Uterus (tissue), 4 donors: ENCODE measurements around the gene SSBP1. TPM values are rescaled to one million over a fixed set of nuclear protein-coding genes. Genes with fewer than 3 reads are reported as not detected.

Experiments
- DNase-seq, 2 donors: peaks; one replicate each; pipeline ENCODE4 v3.0.0-alpha.2; 2019 to 2020
- H3K27ac ChIP-seq, 2 donors: fragments of 200-600 bp; sonication (generic); 1 replicate in 1 of 2; 2 replicates in 1 of 2; pipeline ENCODE4 v1.5.1; 2016 to 2018
- H3K27me3 ChIP-seq, 2 donors: fragments of 200-600 bp; sonication (generic); one replicate each; pipeline ENCODE4 v1.5.1; 2018 to 2019; ENCODE audit warnings: control low read depth in 1 of 2
- H3K36me3 ChIP-seq, 2 donors: fragments of 200-600 bp; sonication (generic); one replicate each; pipeline ENCODE4 v1.5.1; 2019; ENCODE audit warnings: control low read depth in 1 of 2
- H3K4me1 ChIP-seq, 2 donors: fragments of 200-600 bp; sonication (generic); one replicate each; pipeline ENCODE4 v1.5.1; 2018 to 2019; ENCODE audit warnings: control low read depth in 1 of 2
- H3K4me3 ChIP-seq, 2 donors: fragments of 200-600 bp; sonication (generic); 1 replicate in 1 of 2; 2 replicates in 1 of 2; pipeline ENCODE4 v1.5.1; 2018 to 2019; ENCODE audit warnings: mild to moderate bottlenecking in 1 of 2
- H3K9me3 ChIP-seq, 2 donors: fragments of 200-600 bp; sonication (generic); one replicate each; pipeline ENCODE4 v1.5.1; 2019; ENCODE audit warnings: control low read depth in 1 of 2
- CTCF ChIP-seq, 4 experiments: fragments of 200-600 bp in 2 of 4; fragments of 450-650 bp in 2 of 4; sonication (generic) in 2 of 4; IDR thresholded peaks; one replicate each; pipeline ENCODE4 v1.5.1; 2016 to 2019; ENCODE audit warnings: antibody characterized with exemption in 4 of 4, mild to moderate bottlenecking in 2 of 4, moderate library complexity in 1 of 4
- POLR2A ChIP-seq, 2 donors: fragments of 450-650 bp; IDR thresholded peaks; one replicate each; pipeline ENCODE4 v1.6.1; 2016; ENCODE audit warnings: antibody characterized with exemption in 2 of 2, mild to moderate bottlenecking in 1 of 2, moderate library complexity in 1 of 2
- intact Hi-C: fragments of 100-400 bp; cut with DNase I; formaldehyde crosslinking; loops from one replicate; pipeline ENCODE4 v1.15.1; 2023; ENCODE audit warnings: low total_unique reads
- small RNA-seq: library from RNA; depleted of rRNA; stranded (forward); fragments of <200 nt; gene quantifications from one replicate; pipeline ENCODE3, GENCODE V24; 2016
- total RNA-seq, 4 donors: library from RNA; depleted of rRNA in 3 of 4; stranded (reverse); fragments of >200 nt in 3 of 4; gene quantifications; one replicate each; pipeline versions ENCODE4 v1.1.0 to v1.2.4, GENCODE V29; 2014 to 2023
- donor health status: DM: yes; HTN: yes; CAD: no.

SSBP1 gene
- total RNA-seq, 4 donors from 2014 or later = 56.9 to 110 (median 71.8) TPM

- no peaks in the 10 kb centered on the region for H3K27me3 ChIP-seq
- intact Hi-C loops = no loop called here
- no peak for TF ChIP-seq POLR2A (IDR thresholded peaks at IDR 0.05)
- no peak for TF ChIP-seq CTCF (IDR thresholded peaks at IDR 0.05)
Observed at GRCh38 chr7:141789917-141790316, 51.8 kb downstream of the SSBP1 start, which contains the start of gene TAS2R5. Gene TAS2R5, plus strand, starts transcription at chr7:141790217. Its CDS starts 145 bp downstream, at chr7:141790362.

GRCh38 chr7:141792526-141792925, 54.4 kb downstream of the SSBP1 start:
- Histone ChIP-seq H3K4me3 (no peak overlapping the region), H3K27ac (no peak overlapping the region), H3K27me3 (no peaks in the 10 kb centered on the region), H3K36me3 (no peaks in the 10 kb centered on the region), H3K9me3 (no peaks in the 10 kb centered on the region), H3K4me1 (no peaks in the 10 kb centered on the region)
- DNase-seq = no peak
- intact Hi-C loops = no loop called here
- no peak for TF ChIP-seq POLR2A (IDR thresholded peaks at IDR 0.05)
- TF ChIP-seq CTCF (IDR thresholded peaks at IDR 0.05) = no peak

More at GRCh38 chr7:141789917-141790316, 51.8 kb downstream of the SSBP1 start, which contains the start of gene TAS2R5:
- Histone ChIP-seq H3K4me1 (no peaks in the 10 kb centered on the region), H3K4me3 (no peak within 1 kb of the TSS), H3K27ac (no peak within 1 kb of the TSS), H3K9me3 (no peaks in the 10 kb centered on the region), H3K36me3 (no peaks in the 10 kb centered on the region)
- no peak for DNase-seq

Small RNA genes within 50 kb of the gene (small RNA-seq; reads per million reads assigned to genes)
- not detected for gene RNU1-82P

Other genes with a start within 250 kb of the SSBP1 start
- gene AGK, start 186.9 kb upstream of the SSBP1 start, total RNA-seq = 10 to 100 TPM; 11.8 to 73.8 (median 38.4) TPM
- gene DENND11, start 36.2 kb upstream of the SSBP1 start, total RNA-seq = 10 to 100 TPM in 3 of 4 donors, 1 to 10 TPM in 1; 8.5 to 29.2 (median 20.8) TPM
- under 1 TPM in 1 of 4 donors, not detected in 3; 0.07 TPM for gene WEE2, start 30.0 kb upstream of the SSBP1 start, total RNA-seq
- 10 to 100 TPM in 2 of 4 donors, 1 to 10 TPM in 1, not detected in 1; 8.3 to 26.6 (median 10.0) TPM for gene TAS2R3, start 25.7 kb downstream of the SSBP1 start, total RNA-seq
- gene TAS2R4, start 38.3 kb downstream of the SSBP1 start, total RNA-seq = 1 to 10 TPM in 2 of 4 donors, under 1 TPM in 2; 0.26 to 6.5 (median 3.3) TPM
- 10 to 100 TPM in 1 of 4 donors, 1 to 10 TPM in 3; 1.8 to 12.0 (median 5.6) TPM for gene TAS2R5, start 51.9 kb downstream of the SSBP1 start, total RNA-seq
- not detected for gene PRSS37, start 103.1 kb downstream of the SSBP1 start, total RNA-seq
- gene OR9A4, start 178.0 kb downstream of the SSBP1 start, total RNA-seq = under 1 TPM in 2 of 4 donors, not detected in 2; 0.21 to 0.49 TPM
- 1 to 10 TPM in 1 of 4 donors, under 1 TPM in 1, not detected in 2; 0.28 to 3.8 TPM for gene CLEC5A, start 208.6 kb downstream of the SSBP1 start, total RNA-seq
- not detected for gene TAS2R38, start 235.4 kb downstream of the SSBP1 start, total RNA-seq